GM19351 (cell line): Measurements from ENCODE around the gene MTA3.

Experiments used
- ATAC-seq: cut with Tn5 transposase; IDR thresholded peaks from one replicate; pipeline ENCODE4 v1.9.1; 2021; ENCODE audit warnings: mild to moderate bottlenecking, moderate library complexity; ENCODE audit not compliant: unreplicated experiment

Gene MTA3

GRCh38 chr2:42658306-42658705 lies 89.9 kb downstream of the MTA3 start:
- ATAC-seq = no peak

- ATAC-seq = no peak
Observed at GRCh38 chr2:42659609-42660008, 91.2 kb downstream of the MTA3 start.

- peak; percentile 91 for ATAC-seq
Observed at GRCh38 chr2:42663106-42663780, 94.8 kb downstream of the MTA3 start.

GRCh38 chr2:42663828-42664227 lies 95.4 kb downstream of the MTA3 start:
- ATAC-seq = peak; percentile 63

- no peak for ATAC-seq
Observed at GRCh38 chr2:42673989-42674579, 105.7 kb downstream of the MTA3 start.

GRCh38 chr2:42675815-42676214 lies 107.4 kb downstream of the MTA3 start:
- ATAC-seq = no peak

GRCh38 chr2:42685303-42685702 lies 116.9 kb downstream of the MTA3 start:
- ATAC-seq = no peak

GRCh38 chr2:42693013-42693615 lies 124.7 kb downstream of the MTA3 start:
- no peak for ATAC-seq

GRCh38 chr2:42693688-42694479 lies 125.5 kb downstream of the MTA3 start:
- no peak for ATAC-seq

GRCh38 chr2:42696987-42697386 lies 128.6 kb downstream of the MTA3 start:
- ATAC-seq = no peak

GRCh38 chr2:42698940-42699339 lies 130.5 kb downstream of the MTA3 start:
- ATAC-seq = no peak

- no peak for ATAC-seq
Observed at GRCh38 chr2:42706836-42707235, 138.4 kb downstream of the MTA3 start.

- no peak for ATAC-seq
Observed at GRCh38 chr2:42708179-42708578, 139.7 kb downstream of the MTA3 start.

GRCh38 chr2:42711896-42712295 lies 143.5 kb downstream of the MTA3 start:
- ATAC-seq = no peak

GRCh38 chr2:42712934-42713333 lies 144.5 kb downstream of the MTA3 start:
- ATAC-seq = no peak

GRCh38 chr2:42713920-42714319 lies 145.5 kb downstream of the MTA3 start:
- ATAC-seq = no peak

GRCh38 chr2:42714686-42715085 lies 146.3 kb downstream of the MTA3 start:
- ATAC-seq = no peak

- peak; percentile 14 for ATAC-seq
Observed at GRCh38 chr2:42721898-42722297, 153.5 kb downstream of the MTA3 start.

- peak; percentile 100 for ATAC-seq
Observed at GRCh38 chr2:42722320-42723190, 154.1 kb downstream of the MTA3 start.

- no peak for ATAC-seq
Observed at GRCh38 chr2:42723465-42723864, 155.0 kb downstream of the MTA3 start.

GRCh38 chr2:42724886-42725285 lies 156.5 kb downstream of the MTA3 start:
- ATAC-seq = no peak
